HG03439 (cell line): ENCODE data around the gene NBEA.

Experiments used
- ATAC-seq: cut with Tn5 transposase; IDR thresholded peaks from one replicate; pipeline ENCODE4 v1.9.1; 2021; ENCODE audit warnings: mild to moderate bottlenecking, moderate library complexity; ENCODE audit not compliant: unreplicated experiment

The NBEA gene

DNA sequence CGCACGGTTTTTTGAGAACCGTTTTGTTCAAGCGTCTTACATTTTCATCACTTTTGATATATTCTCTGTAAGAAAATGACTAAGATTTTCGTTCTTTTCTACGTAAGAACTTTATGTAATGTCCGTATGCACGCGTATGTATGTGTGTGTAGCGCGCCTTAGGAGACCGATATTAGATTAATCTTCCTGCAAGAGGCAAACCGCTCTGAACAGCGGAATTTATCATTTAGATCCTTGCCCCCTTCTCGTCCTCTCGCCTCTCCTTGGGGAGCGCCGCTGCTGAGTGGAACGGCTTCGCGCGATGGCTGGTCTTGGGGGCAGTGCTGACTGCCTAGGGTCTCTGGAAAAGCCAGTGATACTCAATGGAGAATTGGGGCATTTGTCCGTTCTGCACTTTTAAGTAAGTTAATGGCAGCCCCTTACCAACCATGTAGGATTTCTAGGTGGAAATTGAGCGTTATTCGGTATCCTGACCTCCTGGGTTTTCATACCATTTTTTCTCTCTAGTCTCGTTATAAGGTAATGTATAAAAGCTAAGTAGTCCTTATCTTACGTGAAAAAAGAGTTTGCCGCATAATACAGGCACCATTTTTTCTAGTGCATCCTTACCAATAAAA, 529.7 kb downstream of the NBEA start:
- ATAC-seq, result no peak

DNA sequence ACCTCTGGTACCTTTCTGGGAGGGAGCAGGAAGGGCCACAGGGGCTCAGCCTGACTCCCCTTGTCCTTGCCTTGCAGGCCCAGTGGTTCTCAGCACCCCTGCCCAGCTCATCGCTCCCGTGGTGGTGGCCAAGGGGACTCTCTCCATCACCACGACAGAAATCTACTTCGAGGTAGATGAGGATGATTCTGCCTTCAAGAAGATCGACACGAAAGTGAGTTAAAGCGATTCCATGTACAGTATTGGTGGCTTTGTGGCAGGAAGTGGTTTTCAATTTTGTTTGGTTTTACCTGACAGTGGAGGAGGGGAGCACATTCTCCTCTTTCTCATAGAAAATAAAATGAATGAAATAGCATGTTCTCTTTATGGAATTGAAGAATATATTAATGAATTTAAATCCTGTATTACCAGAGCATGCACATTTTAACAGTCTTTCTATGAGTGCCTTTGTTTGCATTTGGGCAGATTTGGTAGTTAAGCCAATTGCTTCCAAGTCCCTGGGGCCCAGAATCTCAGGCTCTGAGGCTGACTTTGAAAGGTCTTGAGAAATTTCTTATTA, 530.3 kb downstream of the NBEA start:
- ATAC-seq, result no peak

DNA sequence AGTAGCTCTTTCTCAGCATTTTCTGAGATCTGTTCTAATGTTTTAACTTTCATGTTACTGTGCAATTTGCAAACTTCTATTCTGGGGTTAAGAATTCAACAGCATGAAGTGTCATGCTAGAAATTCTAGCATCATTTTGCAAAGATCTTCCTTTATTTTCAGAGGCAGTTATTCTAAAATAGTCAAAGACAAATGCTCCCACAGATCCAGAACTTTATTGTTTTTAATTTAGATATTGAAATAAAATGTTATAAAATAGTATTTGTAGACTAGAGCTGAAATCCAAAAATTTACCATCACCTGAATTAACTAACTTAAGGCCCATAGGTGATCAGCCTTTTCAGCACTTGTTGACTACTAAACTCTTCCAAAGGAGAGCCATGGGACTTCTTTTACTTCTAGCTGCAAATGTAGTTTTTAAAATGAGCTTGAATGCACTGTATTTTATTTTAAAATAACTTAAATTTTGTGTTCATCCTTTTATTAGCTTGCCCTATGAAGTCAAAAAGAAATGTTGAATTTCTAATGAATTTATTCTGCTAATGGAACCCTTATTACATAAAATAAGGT, 531.2 kb downstream of the NBEA start:
- ATAC-seq, result no peak

DNA sequence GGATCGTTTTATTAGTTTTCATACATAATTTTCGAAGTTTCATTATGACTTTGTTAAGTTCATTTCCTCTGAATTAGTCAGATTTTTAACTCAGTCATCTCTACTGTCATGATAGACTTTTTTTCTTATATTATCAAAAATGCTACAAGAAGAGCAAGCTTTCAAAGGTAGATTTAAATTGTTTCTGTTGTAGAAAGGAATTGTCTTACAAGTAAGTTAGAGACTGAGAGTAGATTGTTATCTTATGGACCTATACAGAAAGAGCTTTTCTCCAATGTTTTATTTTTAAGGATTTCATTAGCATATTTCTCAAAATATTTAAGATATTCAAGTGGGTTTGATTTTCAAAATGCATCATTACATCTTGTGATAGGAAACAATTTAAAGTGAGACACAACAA, 531.7 kb downstream of the NBEA start:
- no peak for ATAC-seq

DNA sequence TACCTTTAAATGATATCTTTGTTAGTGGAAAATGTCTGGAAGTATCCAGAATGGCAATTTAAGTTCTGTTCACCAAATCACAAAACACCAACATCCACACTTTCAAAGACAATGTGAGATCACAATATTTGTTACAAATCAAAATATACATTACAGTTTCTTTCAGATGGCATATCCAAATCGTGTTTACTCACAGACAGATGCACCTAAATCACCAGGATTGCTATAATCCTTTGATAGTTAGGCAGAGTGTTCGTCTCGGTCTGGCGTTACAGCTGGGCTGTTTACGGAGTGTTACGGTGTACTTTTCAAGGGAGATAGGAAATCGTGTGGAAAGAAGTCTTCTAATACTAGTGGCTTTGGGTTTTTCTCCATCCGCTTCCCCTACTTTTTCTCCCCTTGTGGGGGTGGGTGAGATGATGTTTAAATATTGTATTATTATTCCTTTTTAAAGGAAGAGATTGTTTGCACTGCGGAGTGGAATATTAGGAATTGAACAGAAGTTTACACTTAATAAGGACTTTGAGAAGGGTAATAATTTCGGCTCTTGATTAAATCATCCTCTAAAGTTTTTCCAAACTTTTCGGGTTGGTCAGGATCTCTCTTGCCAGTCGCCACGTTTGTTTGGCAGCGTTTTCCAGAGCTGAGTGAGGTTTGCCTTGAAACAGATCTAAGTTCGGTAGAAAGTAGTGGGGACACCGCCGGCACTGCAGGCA, 532.6 kb downstream of the NBEA start:
- ATAC-seq, result no peak

DNA sequence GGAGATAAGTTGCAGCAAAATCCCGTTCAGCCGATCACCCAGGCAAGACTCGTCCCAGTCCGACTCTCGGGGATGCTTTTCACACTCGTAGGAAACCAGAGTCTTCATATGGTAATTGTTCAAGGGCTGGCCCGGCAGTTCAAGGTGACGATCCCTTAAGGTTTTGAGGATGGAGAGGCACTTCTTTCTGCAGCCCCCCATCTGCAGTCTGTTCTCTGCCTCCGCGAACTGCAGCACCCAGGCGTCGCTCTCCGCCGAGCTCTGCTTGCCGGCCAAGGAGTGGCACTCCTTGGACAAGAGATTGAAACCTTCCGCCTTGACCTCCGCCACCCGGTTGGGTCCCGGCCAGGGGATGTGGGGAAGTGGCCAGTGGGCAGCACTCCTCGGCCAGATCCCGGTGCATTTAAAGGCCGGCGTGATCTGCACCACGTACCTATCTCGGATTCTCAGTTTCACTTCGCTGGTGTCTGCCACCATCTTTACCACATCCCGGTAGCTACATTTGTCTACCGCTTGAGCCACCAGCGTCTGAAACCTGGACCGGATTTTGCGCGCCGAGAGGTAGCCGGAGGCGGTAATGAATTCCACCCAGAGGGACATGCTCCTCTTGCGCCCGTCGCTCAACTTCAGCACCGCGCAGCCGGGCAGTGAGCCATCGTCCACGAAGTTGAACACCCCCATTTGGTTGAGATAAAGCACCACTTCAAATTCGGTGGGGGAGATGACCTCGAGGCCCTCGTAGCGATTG, 533.3 kb downstream of the NBEA start:
- peak; percentile 60 for ATAC-seq

DNA sequence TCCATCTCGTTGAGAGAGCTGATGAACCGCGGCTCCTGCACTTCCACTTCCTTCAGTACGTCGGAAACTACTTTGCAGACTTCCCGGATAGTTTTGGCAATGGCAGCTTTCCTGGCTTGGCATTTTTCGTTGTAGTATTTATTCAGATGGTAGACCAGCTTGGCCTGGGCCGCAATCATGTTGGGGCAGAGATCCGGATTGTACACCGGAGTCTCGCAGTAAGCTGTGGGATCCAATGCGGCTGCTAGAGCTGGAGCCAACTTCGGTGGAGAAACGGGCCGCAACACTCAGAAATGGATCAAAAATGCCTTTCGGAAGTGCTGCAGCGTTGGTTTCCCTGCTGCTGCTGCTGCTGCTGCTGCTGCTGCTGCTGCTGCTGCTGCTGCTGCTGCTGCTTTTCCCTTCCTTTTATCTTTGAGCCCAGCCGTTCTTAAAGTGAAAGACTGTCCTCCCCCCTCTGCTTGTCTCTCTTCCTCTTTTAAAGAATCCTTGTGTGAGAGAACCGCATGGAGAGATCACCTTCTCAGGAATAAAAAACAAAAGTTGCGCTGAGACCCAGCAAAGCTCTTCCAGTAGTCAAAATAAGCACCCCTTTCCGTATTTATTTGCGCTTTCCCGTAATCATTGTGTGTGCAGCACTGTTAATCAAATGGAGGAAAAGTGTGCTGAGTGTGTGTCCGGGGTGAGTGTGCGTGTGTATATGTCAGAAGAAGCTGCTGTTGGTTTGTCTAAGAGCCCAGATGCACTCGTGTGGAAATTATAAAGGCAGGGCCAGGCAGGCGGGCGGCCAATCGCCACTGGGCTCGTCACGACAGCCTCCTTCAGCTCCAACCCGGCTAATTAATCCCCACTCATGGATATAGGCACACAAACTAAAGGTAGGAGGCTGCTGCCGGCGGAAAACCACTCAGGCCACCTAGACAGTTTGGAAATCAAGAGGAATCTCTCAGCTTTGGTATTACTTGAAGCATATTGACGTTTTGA, 534.2 kb downstream of the NBEA start, which contains the start of gene MAB21L1:
Gene MAB21L1 (minus strand): TSS at position 730 of the 984 bp plus-strand sequence. CDS start 551 bp downstream, at position 179.
- ATAC-seq, result no peak

DNA sequence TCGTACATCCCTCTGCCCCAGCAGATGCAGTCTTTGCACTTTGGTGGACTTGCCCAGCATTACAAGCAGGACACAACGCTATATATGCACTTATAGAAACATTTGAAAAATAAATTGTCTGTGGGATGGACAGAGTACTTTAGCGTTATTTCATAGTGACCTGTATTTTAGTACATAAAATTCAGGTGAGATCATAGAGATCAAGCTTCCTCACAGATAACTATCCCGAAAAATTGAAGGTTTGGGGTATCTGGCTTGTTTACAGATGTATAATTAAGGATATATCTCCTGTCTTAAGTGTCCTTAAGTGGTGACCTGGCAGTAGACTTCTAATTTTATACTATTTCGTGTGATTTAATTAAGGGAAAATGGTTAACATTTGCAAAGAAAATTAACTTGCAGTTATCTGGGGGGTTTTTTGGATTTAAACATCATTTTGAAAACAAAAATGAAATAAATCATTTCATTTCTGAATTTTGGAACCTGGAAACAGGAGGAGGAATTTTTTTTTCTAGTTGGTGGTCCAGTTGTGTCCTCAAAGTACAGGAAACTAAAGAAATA, 535.4 kb downstream of the NBEA start:
- ATAC-seq, result no peak

DNA sequence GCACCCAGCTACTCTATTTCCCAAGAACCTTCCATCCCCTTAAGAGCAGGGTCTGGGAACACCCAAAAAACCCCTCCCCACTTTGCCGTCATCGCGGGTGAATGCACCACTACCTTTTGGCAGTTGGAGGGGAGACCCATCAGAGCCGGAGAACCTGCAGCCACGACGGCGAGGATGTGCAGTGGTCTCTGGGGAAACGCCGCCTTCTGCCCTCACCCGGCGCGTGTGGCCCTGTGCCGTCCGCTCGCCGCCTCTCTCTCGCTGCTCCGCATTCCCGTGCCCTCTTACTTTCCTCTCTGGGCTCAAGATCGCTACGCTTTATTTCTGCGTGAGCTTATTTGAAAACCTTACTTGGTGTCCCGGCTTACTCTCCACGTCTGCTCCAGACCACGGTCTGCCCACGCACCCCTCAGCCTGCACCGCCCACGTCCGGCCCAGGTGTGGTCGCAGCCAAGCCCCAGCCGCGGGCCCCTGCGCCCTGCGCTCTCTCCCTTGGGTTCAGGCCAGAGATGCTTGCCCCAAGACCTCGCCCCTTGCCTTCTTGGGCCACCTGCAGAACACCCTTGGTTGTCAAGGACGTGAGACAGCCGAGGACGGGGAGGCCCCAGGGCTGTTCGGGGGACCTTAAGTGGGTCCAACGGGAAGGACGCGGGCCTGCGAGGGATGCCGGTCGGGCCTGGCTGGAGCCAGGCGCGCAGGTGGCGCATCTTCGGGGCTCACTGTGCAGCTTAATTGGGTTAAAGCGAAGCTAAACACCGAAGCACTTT, 536.4 kb downstream of the NBEA start:
- no peak for ATAC-seq

DNA sequence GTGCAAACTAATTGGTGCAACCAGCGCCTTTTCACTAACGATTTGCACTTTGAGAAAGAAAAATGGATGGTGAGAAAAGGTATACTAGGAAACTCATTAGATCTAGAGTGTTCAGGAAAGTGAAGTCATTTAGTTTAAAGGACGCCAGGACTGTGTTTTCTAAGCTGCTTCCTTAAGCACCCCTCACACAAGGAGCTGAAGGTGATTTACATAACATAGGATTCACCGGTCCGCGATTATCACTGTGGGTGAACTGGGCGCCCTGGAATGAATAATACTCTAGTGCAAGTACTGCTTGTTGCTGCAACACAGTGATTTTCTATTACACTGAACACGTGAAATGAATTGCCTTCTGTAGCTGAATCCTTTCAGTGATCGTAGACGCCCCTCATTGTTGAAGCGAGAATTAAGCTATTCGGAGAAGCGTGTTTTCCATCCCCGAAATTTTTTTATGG, 537.0 kb downstream of the NBEA start:
- no peak for ATAC-seq

DNA sequence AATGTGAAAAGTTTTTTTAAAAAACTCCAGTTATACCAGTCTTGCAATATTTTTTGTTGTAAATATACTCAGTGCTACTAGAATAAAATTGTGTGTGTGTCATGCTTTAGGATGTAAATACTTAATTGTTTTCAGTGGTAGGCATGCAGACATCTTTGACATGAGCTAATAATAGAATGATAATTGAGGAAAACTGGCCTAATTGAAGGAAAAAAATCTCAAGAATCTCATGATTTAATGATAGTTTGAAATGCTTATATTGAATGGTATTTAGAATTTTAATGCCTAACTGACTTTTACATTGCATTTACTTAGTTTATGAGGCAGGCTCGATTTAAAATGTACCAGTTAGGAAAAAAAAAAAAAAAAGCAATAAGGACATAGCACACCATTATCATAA, 537.6 kb downstream of the NBEA start:
- no peak for ATAC-seq

DNA sequence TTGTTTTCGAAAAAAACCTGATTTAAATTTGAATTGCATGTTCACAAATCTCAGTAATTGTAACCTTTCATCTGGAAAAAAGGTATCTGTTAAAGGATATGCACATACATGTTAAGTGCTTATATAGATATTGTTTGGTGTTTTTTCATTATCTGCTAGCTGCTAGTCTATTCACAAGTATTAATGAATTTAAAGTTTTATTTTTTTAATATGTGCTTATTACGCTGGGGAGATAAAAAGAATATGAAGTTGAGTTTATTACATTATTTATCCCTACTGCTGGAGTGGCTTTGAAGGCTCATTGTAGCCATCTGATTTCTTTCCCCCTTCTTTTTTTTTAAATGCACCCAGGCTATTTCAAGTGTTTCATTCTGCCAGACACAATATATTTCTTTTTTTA, 538.3 kb downstream of the NBEA start:
- no peak for ATAC-seq

DNA sequence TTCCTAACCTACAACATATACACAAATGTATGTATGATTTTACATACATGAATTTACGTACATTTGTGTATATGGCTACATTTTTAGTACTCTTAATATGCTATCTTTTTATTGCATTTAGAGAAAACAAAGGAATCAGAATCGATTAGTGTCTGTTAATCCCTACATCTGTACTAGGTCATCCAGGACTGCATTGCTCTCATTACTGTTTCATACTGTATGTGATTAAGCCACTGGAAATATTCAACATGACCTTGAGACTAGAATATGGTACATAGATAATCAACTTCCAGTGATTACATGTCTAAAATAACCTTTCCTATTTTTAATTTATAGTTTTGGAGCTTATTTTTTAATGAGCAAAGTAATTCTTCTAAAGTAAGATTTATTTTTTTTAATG, 539.7 kb downstream of the NBEA start:
- ATAC-seq, result no peak

DNA sequence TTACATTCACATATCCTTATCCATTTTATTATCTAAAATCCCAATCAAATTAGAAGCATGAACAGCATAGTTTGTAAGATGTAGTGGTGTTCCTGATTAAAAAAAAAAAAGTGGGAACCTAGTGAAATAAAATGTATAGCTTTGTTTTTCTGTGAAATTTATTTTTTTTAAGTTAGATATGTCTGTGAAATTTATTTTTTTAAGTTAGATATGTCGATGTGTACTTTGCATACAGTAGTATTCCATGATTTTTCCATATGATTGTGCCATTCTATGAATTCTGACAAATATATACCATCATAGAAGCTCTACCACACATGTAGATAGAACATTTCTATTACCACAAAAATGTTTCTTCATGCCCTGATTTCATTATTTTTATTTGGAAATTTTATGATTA, 540.5 kb downstream of the NBEA start:
- no peak for ATAC-seq

DNA sequence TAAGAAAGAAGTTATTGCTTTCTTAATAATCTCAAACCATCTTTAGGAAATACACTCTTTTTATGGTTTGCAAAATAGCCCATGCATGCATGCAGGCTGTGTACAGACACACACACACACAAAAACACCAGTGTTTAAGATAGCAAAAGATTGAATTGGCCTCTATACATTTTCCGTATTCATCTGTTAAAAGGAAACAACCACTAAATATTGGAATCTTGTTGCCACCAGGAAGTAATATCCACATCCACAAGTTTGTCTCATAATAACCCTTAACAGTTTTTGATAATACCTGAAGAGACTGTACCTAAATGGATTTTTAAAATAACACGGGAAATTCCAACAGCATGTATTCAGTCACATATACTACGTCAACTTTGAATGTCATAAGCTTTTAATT, 541.7 kb downstream of the NBEA start:
- no peak for ATAC-seq

DNA sequence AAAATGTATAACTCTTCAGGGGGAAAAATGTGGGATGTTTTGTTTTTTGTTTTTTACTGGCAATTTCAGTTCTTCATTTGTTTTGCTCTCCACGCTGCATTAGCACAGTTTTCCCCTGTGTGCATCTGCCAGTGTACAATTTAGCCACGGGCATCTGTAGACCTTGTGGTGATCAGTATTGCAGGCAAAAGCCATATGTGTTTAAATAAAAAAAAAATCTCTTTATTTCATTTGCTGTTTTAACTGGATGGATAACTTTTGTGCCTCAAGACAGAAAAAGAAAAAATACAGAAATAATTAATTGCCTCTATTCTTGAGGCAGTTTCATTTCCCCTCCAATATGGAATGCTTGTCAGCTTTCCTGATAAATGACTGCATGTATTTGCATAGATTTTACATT, 542.3 kb downstream of the NBEA start:
- ATAC-seq, result no peak

DNA sequence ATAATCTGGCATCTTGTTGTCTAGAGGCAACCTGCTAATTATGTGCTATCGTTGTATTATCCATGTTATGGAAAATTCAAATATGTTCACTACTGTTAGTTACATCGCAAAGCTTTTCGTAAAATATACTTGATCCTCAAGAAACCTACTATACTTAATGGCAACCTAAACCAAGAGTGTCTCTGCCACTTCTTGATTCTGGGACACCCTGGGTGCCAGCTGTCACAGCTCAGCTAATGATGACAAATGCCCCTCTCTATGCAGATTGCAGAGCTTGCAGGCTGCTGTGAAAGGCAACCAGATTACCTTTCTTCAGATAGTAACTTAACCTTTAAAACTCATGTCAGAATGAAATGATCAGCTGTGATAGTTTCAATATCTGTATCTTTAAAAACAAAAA, 543.4 kb downstream of the NBEA start:
- ATAC-seq, result no peak

DNA sequence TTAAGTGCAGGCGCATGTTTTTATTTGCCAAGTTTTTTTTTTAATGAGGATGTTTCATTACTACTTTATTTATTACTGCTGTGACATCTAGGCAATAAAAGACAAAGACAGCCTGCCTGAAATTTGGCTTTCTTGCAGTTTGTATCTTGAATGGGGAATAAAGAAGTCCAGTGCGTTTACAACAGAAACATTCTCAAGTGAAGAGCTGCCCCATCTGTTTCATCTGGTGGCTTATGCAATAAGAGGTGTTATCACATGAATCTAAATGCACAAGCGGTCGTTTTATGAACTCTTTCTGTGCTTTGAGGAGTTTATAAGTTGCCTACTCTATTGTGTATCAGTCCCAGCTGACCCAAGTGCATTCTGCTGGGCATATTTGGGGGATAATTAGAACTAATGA, 547.0 kb downstream of the NBEA start:
- no peak for ATAC-seq

DNA sequence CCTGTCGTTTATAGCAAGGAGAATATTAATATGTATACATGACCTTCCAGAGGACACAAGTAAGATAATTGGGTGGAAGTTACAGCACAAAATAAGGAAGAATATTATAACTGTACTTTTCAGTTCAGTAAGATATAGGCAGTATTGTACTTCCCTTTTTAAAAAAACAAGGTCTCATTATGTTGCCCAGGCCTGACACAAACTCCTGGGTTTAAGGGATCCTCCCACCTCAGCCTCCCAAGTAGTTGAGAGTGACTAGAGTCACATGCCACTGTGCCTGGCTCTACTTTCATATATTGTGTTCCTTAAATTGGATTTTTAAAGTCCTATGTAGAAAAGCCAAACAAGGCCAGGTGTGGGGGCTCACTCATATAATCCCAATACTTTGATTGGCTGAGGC, 553.9 kb downstream of the NBEA start:
- ATAC-seq, result no peak
